OCI-LY1 (cell line): ENCODE measurements around the gene TP53AIP1.

Experiments used
- H2AFZ ChIP-seq: fragments of 200-600 bp; sonication (generic), shearing (Covaris generic); 2 replicates; pipeline ENCODE4 v1.6.0; 2014; ENCODE audit warnings: antibody characterized with exemption, mild to moderate bottlenecking, low read length
- H3F3A ChIP-seq: fragments of 200-600 bp; sonication (generic), shearing (Covaris generic); 2 replicates; pipeline ENCODE4 v1.6.0; 2014; ENCODE audit warnings: mild to moderate bottlenecking, antibody characterized with exemption, low read length, moderate library complexity; ENCODE audit not compliant: insufficient read depth
- H3K27ac ChIP-seq: fragments of 200-600 bp; sonication (generic); 2 replicates; pipeline ENCODE4 v1.5.1; 2014; ENCODE audit warnings: low read length, mixed run types, mild to moderate bottlenecking, low read depth; ENCODE audit not compliant: poor library complexity, severe bottlenecking
- H3K27me3 ChIP-seq: fragments of 200-600 bp; sonication (generic); 2 replicates; pipeline ENCODE4 v1.6.0; 2014; ENCODE audit warnings: antibody characterized with exemption, mild to moderate bottlenecking, low read length, moderate library complexity; ENCODE audit not compliant: insufficient read depth
- H3K36me3 ChIP-seq: fragments of 200-600 bp; sonication (generic); 2 replicates; pipeline ENCODE4 v1.6.1; 2014; ENCODE audit warnings: mild to moderate bottlenecking, antibody characterized with exemption, low read length, moderate library complexity, mixed read lengths; ENCODE audit not compliant: insufficient read depth
- H3K4me1 ChIP-seq: fragments of 200-600 bp; sonication (generic); 2 replicates; pipeline ENCODE4 v1.5.1; 2014; ENCODE audit warnings: mild to moderate bottlenecking, low read length, moderate library complexity; ENCODE audit not compliant: insufficient read depth, severe bottlenecking
- H3K4me2 ChIP-seq: fragments of 200-600 bp; sonication (generic), shearing (Covaris generic); 2 replicates; pipeline ENCODE4 v1.6.1; 2014; ENCODE audit warnings: low read length
- H3K4me3 ChIP-seq: fragments of 200-600 bp; sonication (generic); 2 replicates; pipeline ENCODE4 v1.5.1; 2014; ENCODE audit warnings: low read length, low read depth, mild to moderate bottlenecking, mixed read lengths; ENCODE audit not compliant: poor library complexity, severe bottlenecking
- H3K79me2 ChIP-seq: fragments of 200-600 bp; shearing (Covaris generic); 2 replicates; pipeline ENCODE4 v1.6.1; 2016; ENCODE audit warnings: mixed run types, low read length, mixed read lengths; ENCODE audit not compliant: insufficient read depth
- H3K9ac ChIP-seq: fragments of 200-600 bp; sonication (generic), shearing (Covaris generic); 2 replicates; pipeline ENCODE4 v1.6.1; 2014; ENCODE audit warnings: mild to moderate bottlenecking, low read length, mixed read lengths
- H3K9me2 ChIP-seq: fragments of 200-600 bp; sonication (generic), shearing (Covaris generic); 2 replicates; pipeline ENCODE4 v1.6.1; 2014; ENCODE audit warnings: low read depth, mild to moderate bottlenecking, low read length, mixed read lengths
- H3K9me3 ChIP-seq: fragments of 200-600 bp; shearing (Covaris generic); 2 replicates; pipeline ENCODE4 v1.6.1; 2014; ENCODE audit warnings: low read length, mixed read lengths
- H4K20me1 ChIP-seq: fragments of 200-600 bp; sonication (generic), shearing (Covaris generic); 2 replicates; pipeline ENCODE4 v1.6.0; 2016; ENCODE audit warnings: mild to moderate bottlenecking, low read length; ENCODE audit not compliant: insufficient read depth
- EZH2 ChIP-seq: fragments of 200-600 bp; sonication (generic), shearing (Covaris generic); IDR thresholded peaks from 2 replicates; pipeline ENCODE4 v1.8.0; 2017; ENCODE audit warnings: borderline replicate concordance, mixed run types, mild to moderate bottlenecking, antibody characterized with exemption, low read length, moderate library complexity, mixed read lengths
- TF ChIP-seq, protein P1 (sequence below): fragments of 200-600 bp; sonication (generic), shearing (Covaris generic); IDR thresholded peaks from 2 replicates; pipeline ENCODE4 v1.5.1; 2017; ENCODE audit warnings: mild to moderate bottlenecking, antibody characterized with exemption, low read length, moderate library complexity, mixed read lengths

The TP53AIP1 gene

GRCh38 chr11:128968916-128969315, 26.2 kb upstream of the TP53AIP1 start:
- H3K79me2 ChIP-seq, result no peaks in the 10 kb centered on the region
- no peak overlapping the region for H2AFZ ChIP-seq
- no peak for TF ChIP-seq EZH2
- TF ChIP-seq, protein P1, sequence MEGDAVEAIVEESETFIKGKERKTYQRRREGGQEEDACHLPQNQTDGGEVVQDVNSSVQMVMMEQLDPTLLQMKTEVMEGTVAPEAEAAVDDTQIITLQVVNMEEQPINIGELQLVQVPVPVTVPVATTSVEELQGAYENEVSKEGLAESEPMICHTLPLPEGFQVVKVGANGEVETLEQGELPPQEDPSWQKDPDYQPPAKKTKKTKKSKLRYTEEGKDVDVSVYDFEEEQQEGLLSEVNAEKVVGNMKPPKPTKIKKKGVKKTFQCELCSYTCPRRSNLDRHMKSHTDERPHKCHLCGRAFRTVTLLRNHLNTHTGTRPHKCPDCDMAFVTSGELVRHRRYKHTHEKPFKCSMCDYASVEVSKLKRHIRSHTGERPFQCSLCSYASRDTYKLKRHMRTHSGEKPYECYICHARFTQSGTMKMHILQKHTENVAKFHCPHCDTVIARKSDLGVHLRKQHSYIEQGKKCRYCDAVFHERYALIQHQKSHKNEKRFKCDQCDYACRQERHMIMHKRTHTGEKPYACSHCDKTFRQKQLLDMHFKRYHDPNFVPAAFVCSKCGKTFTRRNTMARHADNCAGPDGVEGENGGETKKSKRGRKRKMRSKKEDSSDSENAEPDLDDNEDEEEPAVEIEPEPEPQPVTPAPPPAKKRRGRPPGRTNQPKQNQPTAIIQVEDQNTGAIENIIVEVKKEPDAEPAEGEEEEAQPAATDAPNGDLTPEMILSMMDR, result no peak
- no peaks in the 10 kb centered on the region for H3K36me3 ChIP-seq
- no peak overlapping the region for H3K27ac ChIP-seq
- H4K20me1 ChIP-seq, result no peaks in the 10 kb centered on the region
- no peaks in the 10 kb centered on the region for H3K9me2 ChIP-seq
- H3K9ac ChIP-seq, result no peak overlapping the region
- H3K4me1 ChIP-seq, result no peaks in the 10 kb centered on the region
- no peaks in the 10 kb centered on the region for H3K27me3 ChIP-seq
- no peak overlapping the region for H3K4me2 ChIP-seq
- no peaks in the 10 kb centered on the region for H3K9me3 ChIP-seq
- H3F3A ChIP-seq, result no peaks in the 10 kb centered on the region
- no peak overlapping the region for H3K4me3 ChIP-seq

GRCh38 chr11:128967578-128967977, 24.9 kb upstream of the TP53AIP1 start:
- no peak overlapping the region for H2AFZ ChIP-seq
- no peak for TF ChIP-seq EZH2
- TF ChIP-seq, protein P1, result no peak
- no peaks in the 10 kb centered on the region for H3F3A ChIP-seq
- no peaks in the 10 kb centered on the region for H3K79me2 ChIP-seq
- no peak overlapping the region for H3K27ac ChIP-seq
- H4K20me1 ChIP-seq, result no peaks in the 10 kb centered on the region
- no peak overlapping the region for H3K4me2 ChIP-seq
- H3K9me3 ChIP-seq, result no peaks in the 10 kb centered on the region
- no peaks in the 10 kb centered on the region for H3K36me3 ChIP-seq
- no peak overlapping the region for H3K9ac ChIP-seq
- H3K4me3 ChIP-seq, result no peak overlapping the region
- no peaks in the 10 kb centered on the region for H3K4me1 ChIP-seq
- H3K9me2 ChIP-seq, result no peaks in the 10 kb centered on the region
- no peaks in the 10 kb centered on the region for H3K27me3 ChIP-seq

- H3K4me1 ChIP-seq, result no peaks in the 10 kb centered on the region
- no peaks in the 10 kb centered on the region for H3K27me3 ChIP-seq
- H3K9me2 ChIP-seq, result no peaks in the 10 kb centered on the region
- H4K20me1 ChIP-seq, result no peaks in the 10 kb centered on the region
- no peaks in the 10 kb centered on the region for H3K79me2 ChIP-seq
- no peak overlapping the region for H2AFZ ChIP-seq
- H3K4me3 ChIP-seq, result no peak overlapping the region
- H3K9ac ChIP-seq, result no peak overlapping the region
- no peak for TF ChIP-seq EZH2
- TF ChIP-seq, protein P1, result no peak
- no peaks in the 10 kb centered on the region for H3K9me3 ChIP-seq
- H3K4me2 ChIP-seq, result no peak overlapping the region
- H3F3A ChIP-seq, result no peaks in the 10 kb centered on the region
- no peak overlapping the region for H3K27ac ChIP-seq
- no peaks in the 10 kb centered on the region for H3K36me3 ChIP-seq
These were observed 22.8 kb upstream of the TP53AIP1 start for GRCh38 chr11:128965485-128965884.
